Astrocyte (in vitro differentiated cells and primary cell): ENCODE data around the gene PRIM2. TPM values are rescaled to one million over a fixed set of nuclear protein-coding genes. Genes with fewer than 3 reads are reported as not detected.
"Not testable (repeated sequence)": the region's sequence is repeated elsewhere in the genome, so short reads cannot be mapped to it uniquely, and the experiment has no call there.

ENCODE experiments used
- DNase-seq: peaks from one replicate; pipeline ENCODE4 v3.0.0-alpha.2; 2010; ENCODE audit warnings: low read depth
- FAIRE-seq: peaks from 2 replicates; lab custom pipeline; 2011; peaks lifted over from hg19 to GRCh38; lab: Jason Lieb, UNC
- H2AFZ ChIP-seq: 2 replicates; pipeline ENCODE4 v1.6.0; 2012; ENCODE audit warnings: low read depth, low read length, inconsistent platforms
- H3K27ac ChIP-seq: 2 replicates; pipeline ENCODE4 v1.5.1; 2011; ENCODE audit warnings: low read depth, low read length, inconsistent platforms
- H3K27me3 ChIP-seq: 2 replicates; pipeline ENCODE4 v1.6.0; 2011; ENCODE audit warnings: low read length, inconsistent platforms; ENCODE audit not compliant: insufficient read depth
- H3K36me3 ChIP-seq: 2 replicates; pipeline ENCODE4 v1.5.1; 2011; ENCODE audit warnings: low read length, inconsistent platforms; ENCODE audit not compliant: insufficient read depth
- H3K4me1 ChIP-seq: 2 replicates; pipeline ENCODE4 v1.5.1; 2011; ENCODE audit warnings: low read length, inconsistent platforms; ENCODE audit not compliant: insufficient read depth
- H3K4me2 ChIP-seq: 2 replicates; pipeline ENCODE4 v1.6.0; 2012; ENCODE audit warnings: low read length, inconsistent platforms
- H3K4me3 ChIP-seq: 2 replicates; pipeline ENCODE4 v1.5.1; 2011; ENCODE audit warnings: low read depth, mild to moderate bottlenecking, low read length, inconsistent platforms; ENCODE audit not compliant: insufficient read depth
- H3K79me2 ChIP-seq: 2 replicates; pipeline ENCODE4 v1.6.0; 2012; ENCODE audit warnings: mild to moderate bottlenecking, low read length, inconsistent platforms; ENCODE audit not compliant: insufficient read depth
- H3K9ac ChIP-seq: 2 replicates; pipeline ENCODE4 v1.6.0; 2012; ENCODE audit warnings: mild to moderate bottlenecking, low read length, inconsistent platforms
- H3K9me3 ChIP-seq: 2 replicates; pipeline ENCODE4 v1.5.1; 2012; ENCODE audit warnings: low read depth, mild to moderate bottlenecking, low read length, inconsistent platforms; ENCODE audit not compliant: insufficient read depth
- H4K20me1 ChIP-seq: 2 replicates; pipeline ENCODE4 v1.6.0; 2012; ENCODE audit warnings: low read length, inconsistent platforms; ENCODE audit not compliant: insufficient read depth
- H3K27ac Mint-ChIP-seq: one replicate; pipeline ENCODE4 v1.8.0; 2021; ENCODE audit warnings: mild to moderate bottlenecking, mixed read lengths; ENCODE audit not compliant: unreplicated experiment
- H3K27me3 Mint-ChIP-seq: one replicate; pipeline ENCODE4 v1.8.0; 2021; ENCODE audit warnings: low read depth, mixed read lengths; ENCODE audit not compliant: unreplicated experiment
- H3K36me3 Mint-ChIP-seq: one replicate; pipeline ENCODE4 v1.8.0; 2021; ENCODE audit warnings: low read depth, mixed read lengths; ENCODE audit not compliant: unreplicated experiment
- H3K4me1 Mint-ChIP-seq: one replicate; pipeline ENCODE4 v1.8.0; 2021; ENCODE audit warnings: low read depth, mixed read lengths; ENCODE audit not compliant: unreplicated experiment
- H3K4me3 Mint-ChIP-seq: one replicate; pipeline ENCODE4 v1.8.0; 2021; ENCODE audit warnings: mild to moderate bottlenecking, moderate library complexity, mixed read lengths; ENCODE audit not compliant: unreplicated experiment
- H3K9me3 Mint-ChIP-seq: one replicate; pipeline ENCODE4 v1.8.0; 2021; ENCODE audit warnings: mild to moderate bottlenecking, mixed read lengths; ENCODE audit not compliant: unreplicated experiment
- total RNA-seq: library from RNA; stranded (reverse); gene quantifications from 2 replicates; pipeline ENCODE4 v1.2.1, GENCODE V29; 2021

The PRIM2 gene
- total RNA-seq, 1 donor from 2014 or later: 11.9 TPM

DNA sequence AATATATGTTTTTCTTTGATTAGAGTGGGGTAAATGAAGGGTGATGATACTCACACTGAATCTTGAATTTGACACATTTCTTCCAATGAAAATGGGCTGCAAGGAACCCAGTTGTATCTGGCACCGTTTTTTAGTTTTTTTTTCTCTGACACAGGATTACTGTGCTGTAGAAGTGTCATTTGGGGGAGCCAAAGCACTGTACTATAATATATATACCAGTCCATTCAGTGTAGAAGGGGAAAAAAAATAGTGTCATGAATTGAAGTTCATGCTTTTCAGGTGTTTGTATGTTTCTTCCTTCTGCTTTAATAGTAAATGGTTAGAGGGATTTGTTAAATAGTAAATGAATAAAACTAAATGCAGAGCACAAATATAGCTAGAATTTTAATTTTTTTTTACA is 35.2 kb downstream of the PRIM2 start:
- H2AFZ ChIP-seq, H3K4me1 Mint-ChIP-seq, H3K9me3 Mint-ChIP-seq, H3K27ac Mint-ChIP-seq, DNase-seq, H4K20me1 ChIP-seq, H3K4me3 ChIP-seq, H3K4me1 ChIP-seq, H3K27ac ChIP-seq, H3K36me3 ChIP-seq, H3K9me3 ChIP-seq, H3K4me2 ChIP-seq, H3K79me2 ChIP-seq, H3K4me3 Mint-ChIP-seq, H3K27me3 ChIP-seq, H3K36me3 Mint-ChIP-seq, FAIRE-seq, H3K9ac ChIP-seq, H3K27me3 Mint-ChIP-seq: not testable (repeated sequence)

DNA sequence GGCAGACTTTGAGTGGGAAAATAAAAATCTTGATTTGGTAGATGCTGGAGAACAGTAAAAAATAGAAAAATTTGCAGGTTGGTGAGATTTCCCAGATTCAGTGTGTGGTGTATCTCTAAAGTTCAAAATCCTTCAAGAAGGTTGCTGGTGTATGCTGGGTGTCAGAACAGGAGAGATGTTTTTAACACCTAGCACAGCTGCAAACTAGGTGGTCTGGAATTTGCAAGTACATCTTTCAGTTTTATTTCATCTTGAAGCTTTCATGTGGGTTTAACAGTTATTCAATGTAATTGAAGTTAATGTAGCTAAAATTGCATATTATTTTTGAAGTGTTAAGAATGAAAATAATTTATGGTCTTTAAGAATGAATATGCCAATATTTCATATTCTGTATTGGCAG is 40.9 kb downstream of the PRIM2 start:
- not testable (repeated sequence) for H3K9me3 Mint-ChIP-seq, H3K4me2 ChIP-seq, H2AFZ ChIP-seq, H3K4me1 Mint-ChIP-seq, H3K9ac ChIP-seq, H3K79me2 ChIP-seq, H3K27ac ChIP-seq, H3K27ac Mint-ChIP-seq, H3K4me3 Mint-ChIP-seq, H3K4me3 ChIP-seq, FAIRE-seq, DNase-seq, H3K9me3 ChIP-seq, H4K20me1 ChIP-seq, H3K27me3 Mint-ChIP-seq, H3K36me3 Mint-ChIP-seq, H3K27me3 ChIP-seq, H3K4me1 ChIP-seq, H3K36me3 ChIP-seq

DNA sequence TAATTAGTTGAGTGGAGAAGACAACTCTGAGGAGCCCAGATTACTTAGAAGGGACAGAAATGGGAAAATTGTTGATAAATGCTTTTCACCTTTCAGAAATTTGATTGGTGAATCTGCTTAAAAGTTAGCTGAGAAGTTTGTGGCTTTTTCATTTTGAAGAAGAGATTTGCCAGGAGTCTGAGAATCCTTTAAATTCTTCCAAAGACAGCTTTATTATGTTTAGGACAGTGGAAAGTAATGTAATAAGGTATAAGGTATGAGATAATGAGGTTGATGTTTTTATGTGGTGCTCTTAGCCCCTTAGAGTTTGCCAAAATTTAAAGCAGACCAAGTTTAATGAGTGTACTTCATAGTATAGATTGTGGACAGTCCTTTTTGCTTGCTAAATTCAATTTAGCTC is 42.3 kb downstream of the PRIM2 start:
- H3K27me3 Mint-ChIP-seq, H3K36me3 ChIP-seq, H3K79me2 ChIP-seq, DNase-seq, H3K27ac Mint-ChIP-seq, H2AFZ ChIP-seq, H3K4me2 ChIP-seq, H3K27ac ChIP-seq, H3K4me3 Mint-ChIP-seq, H3K9me3 Mint-ChIP-seq, H3K27me3 ChIP-seq, H3K9me3 ChIP-seq, H3K9ac ChIP-seq, H3K4me1 Mint-ChIP-seq, H3K4me3 ChIP-seq, H3K36me3 Mint-ChIP-seq, H4K20me1 ChIP-seq, H3K4me1 ChIP-seq, FAIRE-seq: not testable (repeated sequence)

DNA sequence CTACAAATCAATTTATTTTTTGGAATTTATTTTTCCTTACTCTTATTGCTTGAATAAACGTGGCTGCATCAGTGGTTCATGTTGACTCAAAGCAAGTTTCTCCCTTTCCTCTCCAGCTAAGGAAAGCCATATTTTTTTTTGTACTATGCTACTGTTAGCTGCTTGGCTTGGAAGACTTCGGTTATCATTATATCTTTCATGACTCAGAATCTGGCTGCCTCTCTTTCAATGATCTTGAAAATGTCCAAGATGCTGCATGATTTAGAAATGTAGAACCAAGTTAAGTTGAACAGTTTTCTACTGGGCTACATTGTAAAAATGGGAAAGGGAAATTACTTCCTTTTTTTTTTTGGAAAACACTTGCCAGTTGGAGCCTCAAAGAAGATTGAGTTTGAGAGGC is 44.9 kb downstream of the PRIM2 start:
- H3K9me3 ChIP-seq, H3K36me3 Mint-ChIP-seq, H3K27me3 ChIP-seq, H3K4me2 ChIP-seq, H4K20me1 ChIP-seq, H3K4me1 ChIP-seq, H3K4me3 ChIP-seq, H3K4me3 Mint-ChIP-seq, H2AFZ ChIP-seq, H3K27ac ChIP-seq, H3K9me3 Mint-ChIP-seq, FAIRE-seq, H3K9ac ChIP-seq, H3K27ac Mint-ChIP-seq, H3K36me3 ChIP-seq, H3K79me2 ChIP-seq, H3K4me1 Mint-ChIP-seq, H3K27me3 Mint-ChIP-seq: not testable (repeated sequence)
- DNase-seq: peak; percentile 57

DNA sequence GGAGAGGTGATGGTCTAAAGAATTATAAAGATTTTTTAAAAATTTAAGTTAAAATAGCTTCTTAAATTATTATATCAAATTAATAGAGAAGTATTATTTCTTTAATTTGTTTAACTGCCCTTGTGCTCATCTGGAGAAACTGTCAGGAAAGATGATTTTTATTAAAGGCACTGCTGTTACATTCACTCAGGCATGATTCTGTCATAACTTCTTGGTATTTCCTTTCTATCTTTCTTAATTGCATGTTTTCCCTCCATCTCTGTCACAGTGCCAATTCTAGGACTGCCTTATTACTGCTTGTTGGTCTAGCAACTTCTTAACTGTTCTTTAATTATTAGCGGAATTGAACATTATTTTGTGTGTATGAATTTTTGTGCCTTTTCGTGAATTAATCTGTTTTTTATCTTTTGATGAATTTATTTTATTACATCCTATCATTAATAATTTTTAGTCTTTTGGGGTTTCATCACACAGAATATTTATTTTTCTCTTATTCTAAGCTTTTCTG is 47.7 kb downstream of the PRIM2 start:
- not testable (repeated sequence) for DNase-seq, H3K4me3 Mint-ChIP-seq, H3K27me3 Mint-ChIP-seq, H3K4me1 Mint-ChIP-seq, H3K36me3 Mint-ChIP-seq, H3K9ac ChIP-seq, H2AFZ ChIP-seq, H3K27ac Mint-ChIP-seq, H3K27me3 ChIP-seq, H3K79me2 ChIP-seq, H4K20me1 ChIP-seq, H3K9me3 Mint-ChIP-seq, H3K4me3 ChIP-seq, FAIRE-seq, H3K9me3 ChIP-seq, H3K4me2 ChIP-seq, H3K4me1 ChIP-seq, H3K36me3 ChIP-seq, H3K27ac ChIP-seq

DNA sequence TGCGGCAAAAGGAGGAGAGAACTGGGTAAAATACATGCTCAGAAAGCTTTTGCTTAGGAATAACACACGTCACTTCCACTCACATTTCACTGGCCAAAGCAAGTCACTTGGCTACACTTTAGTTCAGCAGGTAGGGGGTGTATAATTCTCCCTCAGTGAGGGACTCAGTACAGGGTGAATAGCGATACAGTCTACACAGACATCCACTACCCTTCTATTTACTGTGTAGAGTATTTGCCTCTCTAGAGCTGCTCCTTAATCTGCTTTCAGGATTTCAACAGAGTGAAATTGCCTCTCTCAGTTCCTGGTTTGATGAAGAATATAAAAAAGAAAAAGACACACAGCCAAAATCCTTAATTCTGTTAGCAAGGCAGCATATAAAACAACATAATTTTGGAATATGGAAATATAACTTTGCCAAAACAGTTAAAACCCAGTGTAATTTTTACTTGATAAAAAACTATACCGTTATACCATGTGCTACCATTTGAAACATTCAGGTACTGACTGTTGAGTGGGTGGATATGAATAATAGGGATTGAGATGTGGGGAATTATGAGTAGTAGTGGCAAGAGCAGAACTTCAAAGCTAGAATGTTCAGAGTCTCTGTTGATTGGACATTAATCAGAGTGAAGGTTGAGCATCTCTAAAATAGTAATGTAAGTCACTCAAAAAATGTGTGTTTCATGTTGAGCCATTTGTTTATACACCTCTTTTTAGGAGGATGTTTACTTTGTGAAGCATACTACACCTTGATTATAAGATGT is 51.7 kb downstream of the PRIM2 start:
- not testable (repeated sequence) for H3K4me2 ChIP-seq, H3K4me1 Mint-ChIP-seq, H3K9me3 ChIP-seq, H3K9me3 Mint-ChIP-seq, H3K36me3 Mint-ChIP-seq, H3K36me3 ChIP-seq, DNase-seq, H3K27me3 Mint-ChIP-seq, FAIRE-seq, H2AFZ ChIP-seq, H3K4me3 ChIP-seq, H3K4me1 ChIP-seq, H3K79me2 ChIP-seq, H3K27ac Mint-ChIP-seq, H3K27me3 ChIP-seq, H4K20me1 ChIP-seq, H3K4me3 Mint-ChIP-seq, H3K9ac ChIP-seq, H3K27ac ChIP-seq
